Naive B cell (primary cell): ENCODE measurements around the gene DLL3. TPM values are rescaled to one million over a fixed set of nuclear protein-coding genes. Genes with fewer than 3 reads are reported as not detected.

Experiments used
- ATAC-seq, 2 donors: fragments of 150-1000 bp; cut with Tn5 transposase; 2 replicates each; pipeline ENCODE4 v1.10.0; 2021; ENCODE audit warnings: low read depth in 2 of 2, mild to moderate bottlenecking in 2 of 2, moderate library complexity in 2 of 2
- DNase-seq: peaks from one replicate; pipeline ENCODE4 v3.0.0; 2022
- H3K27ac Mint-ChIP-seq, 6 donors: one replicate each; pipeline ENCODE4 v1.8.0; 2020 to 2022; ENCODE audit warnings: mild to moderate bottlenecking in 6 of 6, mixed read lengths in 6 of 6, moderate library complexity in 5 of 6, inconsistent platforms in 2 of 6
- H3K27me3 Mint-ChIP-seq, 3 donors: one replicate each; pipeline ENCODE4 v1.8.0; 2021 to 2022; ENCODE audit warnings: mixed read lengths in 3 of 3, mild to moderate bottlenecking in 1 of 3
- H3K36me3 Mint-ChIP-seq, 2 donors: one replicate each; pipeline ENCODE4 v1.8.0; 2020 to 2022; ENCODE audit warnings: mixed read lengths in 2 of 2, inconsistent platforms in 1 of 2, mild to moderate bottlenecking in 1 of 2
- H3K4me1 Mint-ChIP-seq, 3 donors: one replicate each; pipeline ENCODE4 v1.8.0; 2020 to 2022; ENCODE audit warnings: mixed read lengths in 3 of 3, inconsistent platforms in 1 of 3, mild to moderate bottlenecking in 1 of 3, moderate library complexity in 1 of 3
- H3K4me3 Mint-ChIP-seq, 8 donors: one replicate each; pipeline ENCODE4 v1.8.0; 2020 to 2022; ENCODE audit warnings: mild to moderate bottlenecking in 8 of 8, mixed read lengths in 8 of 8, moderate library complexity in 8 of 8, inconsistent platforms in 2 of 8
- H3K9me3 Mint-ChIP-seq, 7 donors: one replicate each; pipeline ENCODE4 v1.8.0; 2020 to 2022; ENCODE audit warnings: mixed read lengths in 7 of 7, mild to moderate bottlenecking in 5 of 7, inconsistent platforms in 2 of 7, moderate library complexity in 1 of 7
- polyA plus RNA-seq, 6 donors: library from polyadenylated mRNA; unstranded; fragments of 300-500 nt; fragmentation: Illumina TruSeq; gene quantifications; one replicate each; pipeline ENCODE4 v1.2.3, GENCODE V29; 2021; ENCODE audit warnings: low read depth in 6 of 6

The DLL3 gene
- polyA plus RNA-seq, 6 donors from 2014 or later, result 0.20 to 0.89 (median 0.55) TPM; not detected in 2

DNA sequence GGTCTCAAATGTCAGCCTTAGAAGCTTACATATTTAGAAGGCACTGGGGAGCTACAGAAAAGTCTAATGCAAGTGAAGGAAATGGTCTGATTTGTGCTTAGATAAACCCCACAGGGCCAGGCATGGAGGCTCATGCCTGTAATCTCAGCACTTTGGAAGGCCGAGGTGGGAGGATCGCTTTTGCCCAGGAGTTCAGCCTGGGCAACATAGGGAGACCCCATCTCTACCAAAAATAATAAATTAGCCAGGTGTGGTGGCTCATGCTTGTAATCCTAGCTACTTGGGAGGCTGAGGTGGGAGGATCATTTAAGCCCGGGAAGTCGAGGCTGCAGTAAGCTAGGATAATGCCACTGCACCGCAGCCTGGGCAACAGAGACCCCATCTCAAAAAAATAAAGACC is 2.7 kb upstream of the DLL3 start:
- Mint-ChIP-seq H3K36me3 (peaks cover 0 to 4% of the 10 kb centered on the region in 2 donors), H3K4me1 (peaks cover 23 to 31% (median 26%) of the 10 kb centered on the region in 3 donors), H3K4me3 (peak overlapping the region in 3 of 8 donors; percentile 4 to 50 (median 23)), H3K9me3 (no peaks in the 10 kb centered on the region), H3K27ac (no peak overlapping the region), H3K27me3 (peaks cover 13 to 31% (median 16%) of the 10 kb centered on the region in 3 donors)
- no peak for DNase-seq
- ATAC-seq, result no peak

DNA sequence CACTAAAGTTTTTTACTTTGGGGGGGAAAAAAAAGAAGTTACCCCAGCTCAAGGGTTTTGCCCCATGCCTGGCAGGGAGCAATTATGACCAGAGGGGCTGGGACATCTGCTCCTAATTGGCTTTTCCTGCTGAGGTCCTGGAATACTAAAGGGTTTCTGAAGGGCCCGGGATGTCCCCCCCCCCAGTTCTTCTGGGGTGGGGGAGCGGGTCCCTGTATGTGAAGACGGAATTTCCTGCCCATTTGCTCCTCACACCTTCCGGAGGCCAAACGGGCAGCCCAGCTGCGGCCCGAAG is 1.1 kb upstream of the DLL3 start:
- Mint-ChIP-seq H3K27ac (no peak overlapping the region), H3K36me3 (peaks cover 0 to 4% of the 10 kb centered on the region in 2 donors), H3K4me1 (peaks cover 23 to 31% (median 26%) of the 10 kb centered on the region in 3 donors), H3K9me3 (no peaks in the 10 kb centered on the region), H3K27me3 (peaks cover 13 to 39% (median 16%) of the 10 kb centered on the region in 3 donors), H3K4me3 (peak overlapping the region in 7 of 8 donors; percentile 71 to 91 (median 82))
- ATAC-seq (no peak), DNase-seq (no peak)

DNA sequence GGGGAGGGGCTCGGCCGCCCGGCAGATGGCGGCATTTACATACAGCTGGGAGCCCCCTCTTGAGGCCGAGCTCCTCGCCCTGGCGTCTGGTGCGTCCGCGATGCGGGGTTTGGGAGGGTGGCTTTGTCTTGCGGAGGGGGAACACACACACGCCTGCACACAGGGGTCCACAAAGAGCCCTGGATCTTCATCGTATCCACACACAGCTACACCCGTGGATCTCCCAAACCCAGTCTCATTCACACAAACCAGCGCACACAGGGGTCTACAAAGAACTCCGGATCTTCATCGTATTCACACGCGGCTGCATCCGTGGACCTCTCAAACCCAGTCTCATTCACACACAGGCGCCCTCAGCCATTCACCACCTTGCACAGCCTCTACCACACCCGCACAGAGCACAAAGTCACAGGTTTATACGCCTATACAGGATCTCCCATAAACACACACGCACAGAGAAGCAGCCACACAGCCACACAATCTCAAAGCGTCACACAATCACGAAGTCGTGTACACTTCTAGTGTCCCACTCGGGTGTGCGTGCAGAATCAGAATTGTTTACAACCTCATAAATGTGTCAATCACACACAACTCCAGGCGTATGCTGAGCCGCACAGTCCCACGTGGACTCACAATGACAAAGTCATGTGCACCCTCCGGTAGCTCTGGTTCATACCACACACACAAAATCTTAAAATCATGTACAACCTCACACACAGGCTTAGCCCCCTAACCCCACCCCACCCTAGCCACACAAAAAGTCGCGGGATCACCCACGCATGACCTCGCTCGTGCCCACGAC is 550 bp upstream of the DLL3 start:
- H3K36me3 Mint-ChIP-seq, result peaks cover 0 to under 1% of the 10 kb centered on the region in 2 donors
- H3K27me3 Mint-ChIP-seq, result peaks cover 13 to 42% (median 19%) of the 10 kb centered on the region in 3 donors
- peak; percentile 39 to 53 for ATAC-seq
- H3K27ac Mint-ChIP-seq, result peak overlapping the region in 2 of 6 donors; percentile 22 to 27
- H3K4me3 Mint-ChIP-seq, result peak overlapping the region; percentile 71 to 91 (median 83)
- peaks cover 26 to 35% (median 28%) of the 10 kb centered on the region in 3 donors for H3K4me1 Mint-ChIP-seq
- peak; percentile 28 for DNase-seq
- H3K9me3 Mint-ChIP-seq, result no peaks in the 10 kb centered on the region

DNA sequence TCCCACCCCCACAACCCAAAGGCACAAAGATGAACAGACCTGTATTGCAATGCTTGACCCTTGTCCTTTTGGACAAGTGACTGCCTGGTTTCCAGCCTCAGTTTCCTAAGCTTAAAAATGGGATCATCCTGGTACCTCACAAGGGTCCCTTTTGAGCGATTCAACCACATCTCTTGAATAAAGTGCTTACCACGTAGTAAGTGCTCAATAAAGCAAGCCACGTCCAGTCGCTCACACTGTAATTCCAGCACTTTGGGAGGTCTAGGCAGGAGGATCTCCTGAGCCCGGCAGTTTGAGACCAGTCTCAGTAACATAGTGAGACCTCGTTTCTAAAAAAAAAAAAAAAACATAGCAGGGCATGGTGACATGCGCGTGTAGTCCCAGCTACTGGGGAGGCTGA is 1.2 kb downstream of the DLL3 start:
- DNase-seq (no peak), ATAC-seq (no peak)
- peaks cover 16 to 59% (median 36%) of the 10 kb centered on the region in 3 donors for H3K27me3 Mint-ChIP-seq
- no peaks in the 10 kb centered on the region for H3K9me3 Mint-ChIP-seq
- H3K4me3 Mint-ChIP-seq, result peak overlapping the region; percentile 73 to 90 (median 86)
- H3K27ac Mint-ChIP-seq, result peak overlapping the region in 1 of 6 donors; percentile 49
- H3K4me1 Mint-ChIP-seq, result peaks cover 37 to 45% (median 37%) of the 10 kb centered on the region in 3 donors
- peaks cover 0 to 13% of the 10 kb centered on the region in 2 donors for H3K36me3 Mint-ChIP-seq

DNA sequence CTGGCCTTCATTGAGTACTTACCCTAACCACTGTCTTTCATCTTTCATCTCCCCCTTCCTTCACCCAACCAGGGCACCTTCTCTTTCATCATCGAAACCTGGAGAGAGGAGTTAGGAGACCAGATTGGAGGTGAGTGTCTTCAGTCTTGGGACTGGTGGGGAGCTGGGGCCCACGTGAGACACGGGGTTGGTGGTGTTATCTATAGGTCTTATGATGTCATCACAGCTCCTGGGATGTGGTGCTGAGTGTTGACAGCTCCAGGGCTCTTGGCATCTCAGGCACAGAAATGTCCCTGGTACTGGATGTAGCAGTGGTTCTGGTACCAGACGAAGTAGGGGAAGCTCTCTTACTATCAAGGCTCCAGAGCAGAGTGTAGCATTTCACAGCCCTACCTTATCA is 1.8 kb downstream of the DLL3 start:
- Mint-ChIP-seq H3K36me3 (peaks cover 0 to 13% of the 10 kb centered on the region in 2 donors), H3K4me3 (peak overlapping the region in 6 of 8 donors; percentile 35 to 82 (median 59)), H3K27ac (no peak overlapping the region), H3K9me3 (no peaks in the 10 kb centered on the region), H3K4me1 (peaks cover 37 to 47% (median 38%) of the 10 kb centered on the region in 3 donors), H3K27me3 (peaks cover 19 to 63% (median 42%) of the 10 kb centered on the region in 3 donors)
- no peak for ATAC-seq
- DNase-seq, result no peak

DNA sequence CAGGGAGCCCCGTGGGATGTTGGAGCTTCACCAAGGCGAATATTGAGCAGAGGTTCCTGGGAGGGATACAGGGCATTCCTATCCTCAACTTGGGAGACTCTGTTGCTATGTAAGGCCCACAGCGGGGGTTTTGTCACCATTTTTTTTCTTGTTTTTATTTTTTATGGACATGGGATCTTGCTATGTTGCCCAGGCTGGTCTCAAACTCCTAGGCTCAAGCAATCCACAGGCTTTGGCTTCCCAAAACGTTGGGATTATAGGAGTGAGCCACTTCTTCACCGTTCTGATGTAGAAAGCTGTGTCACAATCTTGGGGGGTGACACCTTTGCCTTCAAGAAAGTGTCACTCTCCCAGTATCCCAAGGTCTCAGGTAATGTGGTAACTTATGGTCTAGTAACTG is 2.6 kb downstream of the DLL3 start:
- Mint-ChIP-seq H3K4me3 (peak overlapping the region in 1 of 8 donors; percentile 29), H3K4me1 (peaks cover 39 to 49% (median 40%) of the 10 kb centered on the region in 3 donors), H3K27ac (peak overlapping the region in 1 of 6 donors; percentile 44), H3K9me3 (no peaks in the 10 kb centered on the region), H3K27me3 (peaks cover 23 to 68% (median 50%) of the 10 kb centered on the region in 3 donors), H3K36me3 (peaks cover 0 to 13% of the 10 kb centered on the region in 2 donors)
- DNase-seq (no peak), ATAC-seq (no peak)

DNA sequence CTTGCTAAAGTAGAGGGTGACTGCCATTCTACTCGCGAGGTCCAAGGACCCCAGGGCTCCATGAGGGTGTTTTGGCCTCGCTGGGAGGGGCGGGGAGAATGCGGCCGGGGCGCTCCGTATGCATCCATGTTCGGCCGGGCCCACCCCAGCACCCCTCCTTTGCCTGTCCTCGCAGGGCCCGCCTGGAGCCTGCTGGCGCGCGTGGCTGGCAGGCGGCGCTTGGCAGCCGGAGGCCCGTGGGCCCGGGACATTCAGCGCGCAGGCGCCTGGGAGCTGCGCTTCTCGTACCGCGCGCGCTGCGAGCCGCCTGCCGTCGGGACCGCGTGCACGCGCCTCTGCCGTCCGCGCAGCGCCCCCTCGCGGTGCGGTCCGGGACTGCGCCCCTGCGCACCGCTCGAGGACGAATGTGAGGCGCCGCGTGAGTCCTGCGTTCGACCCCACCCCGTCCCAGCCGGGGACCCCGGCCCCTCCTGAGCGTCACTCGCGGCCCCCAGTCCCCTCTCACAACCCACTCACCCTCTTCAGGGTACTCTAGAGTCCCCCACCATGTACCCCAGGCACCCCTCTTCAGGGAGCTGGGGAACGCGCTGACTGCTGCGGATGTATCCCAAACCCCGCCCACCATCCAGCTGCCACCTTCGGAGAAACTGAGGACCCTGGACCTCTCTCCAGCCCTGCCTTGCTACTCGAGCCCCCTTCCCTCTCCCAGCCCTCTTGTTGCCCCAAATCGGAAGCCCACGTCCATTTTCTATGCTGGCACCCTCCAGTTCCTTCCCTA is 4.1 kb downstream of the DLL3 start:
- peaks cover 45 to 55% (median 47%) of the 10 kb centered on the region in 3 donors for H3K4me1 Mint-ChIP-seq
- H3K36me3 Mint-ChIP-seq, result peaks cover 0 to 13% of the 10 kb centered on the region in 2 donors
- DNase-seq (peak; percentile 68), ATAC-seq (peak; percentile 50 to 57)
- no peaks in the 10 kb centered on the region for H3K9me3 Mint-ChIP-seq
- peak overlapping the region in 3 of 8 donors; percentile 16 to 83 (median 49) for H3K4me3 Mint-ChIP-seq
- H3K27ac Mint-ChIP-seq, result peak overlapping the region in 4 of 6 donors; percentile 54 to 85 (median 68)
- H3K27me3 Mint-ChIP-seq, result peaks cover 31 to 77% (median 56%) of the 10 kb centered on the region in 3 donors

DNA sequence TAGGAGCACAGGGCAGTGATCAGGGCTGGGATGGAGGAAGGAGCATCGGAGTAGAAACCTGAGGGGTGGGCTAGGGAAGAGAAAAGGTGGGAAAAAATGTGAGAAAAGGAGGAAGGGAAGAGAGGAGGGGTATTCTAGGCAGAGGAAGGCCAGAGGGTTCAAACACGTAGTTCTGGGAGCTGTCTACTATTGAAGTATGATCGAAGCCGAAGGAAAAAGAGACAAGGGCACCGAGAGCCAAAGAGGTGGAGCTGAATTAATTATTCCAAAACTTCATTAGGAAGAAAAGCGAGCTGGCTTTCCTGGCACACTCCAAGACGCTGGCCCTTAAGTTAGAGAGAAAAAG is 7.8 kb downstream of the DLL3 start:
- no peak for DNase-seq
- Mint-ChIP-seq H3K9me3 (peaks cover 0 to 2% (median 0%) of the 10 kb centered on the region in 7 donors), H3K4me1 (peaks cover 26 to 36% (median 33%) of the 10 kb centered on the region in 3 donors), H3K27me3 (peaks cover 23 to 64% (median 45%) of the 10 kb centered on the region in 3 donors), H3K36me3 (peaks cover 0 to 13% of the 10 kb centered on the region in 2 donors), H3K4me3 (peak overlapping the region; percentile 61 to 87 (median 75)), H3K27ac (peak overlapping the region in 3 of 6 donors; percentile 14 to 80 (median 60))
- no peak for ATAC-seq

DNA sequence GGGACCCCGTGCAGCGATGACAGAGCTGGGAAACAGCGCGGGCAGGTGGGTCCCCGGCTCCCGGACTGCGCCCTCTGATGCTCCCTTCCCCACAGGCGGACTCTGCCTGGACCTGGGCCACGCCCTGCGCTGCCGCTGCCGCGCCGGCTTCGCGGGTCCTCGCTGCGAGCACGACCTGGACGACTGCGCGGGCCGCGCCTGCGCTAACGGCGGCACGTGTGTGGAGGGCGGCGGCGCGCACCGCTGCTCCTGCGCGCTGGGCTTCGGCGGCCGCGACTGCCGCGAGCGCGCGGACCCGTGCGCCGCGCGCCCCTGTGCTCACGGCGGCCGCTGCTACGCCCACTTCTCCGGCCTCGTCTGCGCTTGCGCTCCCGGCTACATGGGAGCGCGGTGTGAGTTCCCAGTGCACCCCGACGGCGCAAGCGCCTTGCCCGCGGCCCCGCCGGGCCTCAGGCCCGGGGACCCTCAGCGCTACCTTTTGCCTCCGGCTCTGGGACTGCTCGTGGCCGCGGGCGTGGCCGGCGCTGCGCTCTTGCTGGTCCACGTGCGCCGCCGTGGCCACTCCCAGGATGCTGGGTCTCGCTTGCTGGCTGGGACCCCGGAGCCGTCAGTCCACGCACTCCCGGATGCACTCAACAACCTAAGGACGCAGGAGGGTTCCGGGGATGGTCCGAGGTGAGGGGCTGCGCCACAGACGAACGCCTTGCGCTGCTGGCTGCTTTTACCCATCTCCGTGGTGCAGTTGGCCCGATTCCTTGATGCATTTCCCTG is 8.4 kb downstream of the DLL3 start:
- Mint-ChIP-seq H3K9me3 (peaks cover 0 to 2% (median 0%) of the 10 kb centered on the region in 7 donors), H3K4me3 (peak overlapping the region; percentile 84 to 91 (median 88)), H3K27ac (peak overlapping the region in 1 of 6 donors; percentile 33), H3K27me3 (peaks cover 23 to 64% (median 45%) of the 10 kb centered on the region in 3 donors), H3K4me1 (peaks cover 26 to 36% (median 33%) of the 10 kb centered on the region in 3 donors), H3K36me3 (peaks cover 0 to 13% of the 10 kb centered on the region in 2 donors)
- DNase-seq (peak; percentile 41), ATAC-seq (peak; percentile 61 to 74)

DNA sequence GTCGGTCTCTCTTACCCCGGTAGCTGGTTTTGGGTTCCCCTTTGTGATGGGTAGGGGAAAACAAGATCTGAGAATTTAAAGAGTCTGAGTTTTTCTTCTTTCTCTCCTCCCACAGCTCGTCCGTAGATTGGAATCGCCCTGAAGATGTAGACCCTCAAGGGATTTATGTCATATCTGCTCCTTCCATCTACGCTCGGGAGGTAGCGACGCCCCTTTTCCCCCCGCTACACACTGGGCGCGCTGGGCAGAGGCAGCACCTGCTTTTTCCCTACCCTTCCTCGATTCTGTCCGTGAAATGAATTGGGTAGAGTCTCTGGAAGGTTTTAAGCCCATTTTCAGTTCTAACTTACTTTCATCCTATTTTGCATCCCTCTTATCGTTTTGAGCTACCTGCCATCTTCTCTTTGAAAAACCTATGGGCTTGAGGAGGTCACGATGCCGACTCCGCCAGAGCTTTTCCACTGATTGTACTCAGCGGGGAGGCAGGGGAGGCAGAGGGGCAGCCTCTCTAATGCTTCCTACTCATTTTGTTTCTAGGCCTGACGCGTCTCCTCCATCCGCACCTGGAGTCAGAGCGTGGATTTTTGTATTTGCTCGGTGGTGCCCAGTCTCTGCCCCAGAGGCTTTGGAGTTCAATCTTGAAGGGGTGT is 9.1 kb downstream of the DLL3 start:
- DNase-seq (no peak), ATAC-seq (peak in 1 of 2 donors; percentile 29)
- peaks cover 23 to 70% (median 45%) of the 10 kb centered on the region in 3 donors for H3K27me3 Mint-ChIP-seq
- peaks cover 26 to 36% (median 33%) of the 10 kb centered on the region in 3 donors for H3K4me1 Mint-ChIP-seq
- peaks cover 0 to 13% of the 10 kb centered on the region in 2 donors for H3K36me3 Mint-ChIP-seq
- H3K27ac Mint-ChIP-seq, result peak overlapping the region in 1 of 6 donors; percentile 33
- H3K4me3 Mint-ChIP-seq, result peak overlapping the region; percentile 84 to 91 (median 88)
- peaks cover 0 to 2% (median 0%) of the 10 kb centered on the region in 7 donors for H3K9me3 Mint-ChIP-seq

DNA sequence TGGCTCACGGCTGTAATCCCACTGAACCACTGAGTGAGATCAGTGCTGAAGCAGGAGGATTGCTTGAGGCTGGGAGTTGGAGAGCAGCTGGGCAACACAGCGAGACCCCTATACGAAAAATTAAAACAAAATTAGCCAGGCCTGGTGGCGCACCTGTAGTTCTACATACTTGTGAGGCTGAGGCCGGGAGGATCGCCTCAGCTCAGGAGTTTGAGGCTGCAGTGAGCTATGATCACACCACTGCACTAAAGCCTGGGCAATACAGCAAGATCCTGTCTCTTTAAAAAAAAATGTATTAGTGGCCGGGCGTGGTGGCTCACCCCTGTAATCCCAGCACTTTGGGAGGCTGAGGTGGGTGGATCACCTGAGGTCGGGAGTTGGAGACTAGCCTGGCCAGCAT is 9.9 kb downstream of the DLL3 start:
- H3K27me3 Mint-ChIP-seq, result peaks cover 24 to 71% (median 40%) of the 10 kb centered on the region in 3 donors
- H3K36me3 Mint-ChIP-seq, result peaks cover 0 to 8% of the 10 kb centered on the region in 2 donors
- no peak overlapping the region for H3K27ac Mint-ChIP-seq
- H3K4me1 Mint-ChIP-seq, result peaks cover 19 to 28% (median 27%) of the 10 kb centered on the region in 3 donors
- peaks cover 0 to 2% (median 0%) of the 10 kb centered on the region in 7 donors for H3K9me3 Mint-ChIP-seq
- DNase-seq (no peak), ATAC-seq (no peak)
- H3K4me3 Mint-ChIP-seq, result peak overlapping the region in 5 of 8 donors; percentile 8 to 63 (median 47)

DNA sequence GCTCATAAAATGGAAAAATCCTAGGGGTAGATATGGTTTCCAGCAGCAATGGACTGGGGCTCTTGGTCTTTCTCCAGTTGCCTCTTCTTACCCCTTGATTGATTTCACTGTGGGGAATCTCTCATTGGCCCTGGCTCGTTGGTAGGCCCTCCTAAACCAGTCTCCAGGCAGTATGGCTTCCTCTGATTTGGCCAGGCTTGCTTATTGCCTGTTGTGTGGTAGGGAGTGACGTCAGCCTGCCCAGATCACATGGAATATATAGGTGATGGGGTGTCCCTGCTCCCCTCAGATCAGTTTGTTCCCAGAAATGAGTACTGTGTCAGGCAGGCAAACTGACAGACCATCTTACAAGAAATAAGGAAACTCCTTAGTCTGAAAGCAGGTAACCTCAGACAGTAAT is 10.5 kb downstream of the DLL3 start:
- H3K4me1 Mint-ChIP-seq, result peaks cover 15 to 24% (median 23%) of the 10 kb centered on the region in 3 donors
- H3K9me3 Mint-ChIP-seq, result peaks cover 0 to 2% (median 0%) of the 10 kb centered on the region in 7 donors
- H3K4me3 Mint-ChIP-seq, result peak overlapping the region in 2 of 8 donors; percentile 49 to 63
- peaks cover 30 to 71% (median 40%) of the 10 kb centered on the region in 3 donors for H3K27me3 Mint-ChIP-seq
- no peak overlapping the region for H3K27ac Mint-ChIP-seq
- peaks cover 0 to 2% of the 10 kb centered on the region in 2 donors for H3K36me3 Mint-ChIP-seq
- no peak for DNase-seq
- no peak for ATAC-seq
